PFSK-1 (cell line): ENCODE data around the gene TENT5C.

ENCODE experiments used
- POLR2AphosphoS5 ChIP-seq: IDR thresholded peaks from 2 replicates; pipeline ENCODE4 v1.6.1; 2012; ENCODE audit warnings: low read depth, mild to moderate bottlenecking, control low read depth, low read length, moderate library complexity
- TF ChIP-seq, protein P1 (sequence below), 2 experiments: IDR thresholded peaks; 2 replicates each; pipeline versions ENCODE4 v1.6.1 to v1.8.0; 2011 to 2012; ENCODE audit warnings: low read depth in 2 of 2, low read length in 2 of 2, control low read depth in 1 of 2, inconsistent platforms in 1 of 2, mild to moderate bottlenecking in 1 of 2, moderate library complexity in 1 of 2; ENCODE audit not compliant: insufficient read depth in 1 of 2

DNA sequence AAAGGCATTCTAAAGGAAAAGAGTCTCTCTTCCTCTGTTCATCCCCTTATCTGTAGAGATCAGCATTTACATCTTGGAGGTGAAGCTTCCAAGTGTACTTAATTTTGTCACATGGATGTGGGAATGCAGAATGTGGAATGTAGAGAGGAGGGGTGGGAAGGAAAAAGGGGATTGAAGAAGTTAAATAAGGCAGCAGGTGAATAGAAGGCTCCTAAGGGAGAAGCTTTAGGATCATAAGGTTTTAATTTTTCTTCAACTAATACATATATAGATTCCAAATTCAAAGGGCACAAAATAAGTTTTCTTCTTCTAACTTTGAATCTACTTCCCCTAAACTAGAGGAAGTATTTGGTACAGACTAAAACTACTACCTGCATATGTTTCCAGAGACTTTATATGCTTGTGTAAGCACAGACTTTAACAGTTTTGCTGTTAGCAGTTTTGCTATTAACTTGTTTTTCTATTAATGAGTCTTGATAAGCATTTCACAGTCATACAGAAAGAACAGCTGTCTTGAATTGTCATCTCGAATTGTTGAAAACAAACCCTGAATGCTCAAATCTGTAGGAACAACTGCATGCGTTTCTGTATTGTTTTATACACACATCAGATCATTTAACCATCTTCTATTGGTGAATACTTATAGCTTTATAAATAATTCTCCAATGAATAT is 12.7 kb downstream of the TENT5C start:
- TF ChIP-seq POLR2AphosphoS5, result no peak
- TF ChIP-seq, protein P1, sequence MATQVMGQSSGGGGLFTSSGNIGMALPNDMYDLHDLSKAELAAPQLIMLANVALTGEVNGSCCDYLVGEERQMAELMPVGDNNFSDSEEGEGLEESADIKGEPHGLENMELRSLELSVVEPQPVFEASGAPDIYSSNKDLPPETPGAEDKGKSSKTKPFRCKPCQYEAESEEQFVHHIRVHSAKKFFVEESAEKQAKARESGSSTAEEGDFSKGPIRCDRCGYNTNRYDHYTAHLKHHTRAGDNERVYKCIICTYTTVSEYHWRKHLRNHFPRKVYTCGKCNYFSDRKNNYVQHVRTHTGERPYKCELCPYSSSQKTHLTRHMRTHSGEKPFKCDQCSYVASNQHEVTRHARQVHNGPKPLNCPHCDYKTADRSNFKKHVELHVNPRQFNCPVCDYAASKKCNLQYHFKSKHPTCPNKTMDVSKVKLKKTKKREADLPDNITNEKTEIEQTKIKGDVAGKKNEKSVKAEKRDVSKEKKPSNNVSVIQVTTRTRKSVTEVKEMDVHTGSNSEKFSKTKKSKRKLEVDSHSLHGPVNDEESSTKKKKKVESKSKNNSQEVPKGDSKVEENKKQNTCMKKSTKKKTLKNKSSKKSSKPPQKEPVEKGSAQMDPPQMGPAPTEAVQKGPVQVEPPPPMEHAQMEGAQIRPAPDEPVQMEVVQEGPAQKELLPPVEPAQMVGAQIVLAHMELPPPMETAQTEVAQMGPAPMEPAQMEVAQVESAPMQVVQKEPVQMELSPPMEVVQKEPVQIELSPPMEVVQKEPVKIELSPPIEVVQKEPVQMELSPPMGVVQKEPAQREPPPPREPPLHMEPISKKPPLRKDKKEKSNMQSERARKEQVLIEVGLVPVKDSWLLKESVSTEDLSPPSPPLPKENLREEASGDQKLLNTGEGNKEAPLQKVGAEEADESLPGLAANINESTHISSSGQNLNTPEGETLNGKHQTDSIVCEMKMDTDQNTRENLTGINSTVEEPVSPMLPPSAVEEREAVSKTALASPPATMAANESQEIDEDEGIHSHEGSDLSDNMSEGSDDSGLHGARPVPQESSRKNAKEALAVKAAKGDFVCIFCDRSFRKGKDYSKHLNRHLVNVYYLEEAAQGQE (IDR thresholded peaks at IDR 0.05; ENCODE audit: insufficient read depth in 1 of 2, low read depth in 2 of 2, low read length in 2 of 2), result no peak
